Muscle layer of colon (tissue), 2 donors: ENCODE data around the gene MARK3.

Experiments
- H3K27ac ChIP-seq: one replicate; pipeline ENCODE4 v1.7.0; 2013; ENCODE audit warnings: low read depth, mild to moderate bottlenecking, low read length, moderate library complexity
- H3K27me3 ChIP-seq, 2 donors: one replicate each; pipeline ENCODE4 v1.7.0; 2013; ENCODE audit warnings: low read length in 2 of 2, mild to moderate bottlenecking in 2 of 2; ENCODE audit not compliant: insufficient read depth in 2 of 2, control insufficient read depth in 1 of 2
- H3K36me3 ChIP-seq: one replicate; pipeline ENCODE4 v1.7.0; 2013; ENCODE audit warnings: mild to moderate bottlenecking, low read length; ENCODE audit not compliant: insufficient read depth
- H3K4me1 ChIP-seq: one replicate; pipeline ENCODE4 v1.7.0; 2013; ENCODE audit warnings: mild to moderate bottlenecking, low read length; ENCODE audit not compliant: insufficient read depth
- H3K4me3 ChIP-seq, 2 donors: one replicate each; pipeline ENCODE4 v1.7.0; 2013; ENCODE audit warnings: low read length in 2 of 2, low read depth in 1 of 2, mild to moderate bottlenecking in 1 of 2, moderate library complexity in 1 of 2
- H3K9ac ChIP-seq: one replicate; pipeline ENCODE4 v1.7.0; 2013; ENCODE audit warnings: low read length
- H3K9me3 ChIP-seq: one replicate; pipeline ENCODE4 v1.7.0; 2013; ENCODE audit warnings: mild to moderate bottlenecking, low read length
- donor health status: abdominal sarcoma.
- donor health status: Adenocarcinoma of cecum.

Gene MARK3

GRCh38 chr14:103400537-103400936 is 15.3 kb downstream of the MARK3 start:
- Histone ChIP-seq H3K4me3 (no peak overlapping the region), H3K9me3 (no peaks in the 10 kb centered on the region), H3K9ac (no peak overlapping the region), H3K36me3 (no peaks in the 10 kb centered on the region), H3K27ac (no peak overlapping the region), H3K4me1 (peaks cover 54% of the 10 kb centered on the region), H3K27me3 (no peaks in the 10 kb centered on the region)

- Histone ChIP-seq H3K36me3 (no peaks in the 10 kb centered on the region), H3K4me1 (peaks cover 48% of the 10 kb centered on the region), H3K4me3 (no peak overlapping the region), H3K9me3 (no peaks in the 10 kb centered on the region), H3K27ac (no peak overlapping the region), H3K9ac (no peak overlapping the region), H3K27me3 (no peaks in the 10 kb centered on the region)
These were observed 16.3 kb downstream of the MARK3 start for GRCh38 chr14:103401223-103402214.

- Histone ChIP-seq H3K36me3 (peaks cover 5% of the 10 kb centered on the region), H3K9ac (no peak overlapping the region), H3K9me3 (no peaks in the 10 kb centered on the region), H3K27me3 (no peaks in the 10 kb centered on the region), H3K27ac (no peak overlapping the region), H3K4me3 (no peak overlapping the region), H3K4me1 (peaks cover 48% of the 10 kb centered on the region)
These were observed 17.5 kb downstream of the MARK3 start for GRCh38 chr14:103402695-103403094.

- peaks cover 40% of the 10 kb centered on the region for H3K4me1 ChIP-seq
- no peak overlapping the region for H3K27ac ChIP-seq
- H3K27me3 ChIP-seq, result no peaks in the 10 kb centered on the region
- H3K4me3 ChIP-seq, result no peak overlapping the region
- H3K9me3 ChIP-seq, result no peaks in the 10 kb centered on the region
- no peak overlapping the region for H3K9ac ChIP-seq
- peaks cover 10% of the 10 kb centered on the region for H3K36me3 ChIP-seq
These were observed 19.1 kb downstream of the MARK3 start for GRCh38 chr14:103404032-103404918.

- Histone ChIP-seq H3K27me3 (no peaks in the 10 kb centered on the region), H3K27ac (no peak overlapping the region), H3K9me3 (no peaks in the 10 kb centered on the region), H3K4me3 (no peak overlapping the region), H3K36me3 (peaks cover 10% of the 10 kb centered on the region), H3K4me1 (peaks cover 40% of the 10 kb centered on the region), H3K9ac (no peak overlapping the region)
These were observed 19.7 kb downstream of the MARK3 start for GRCh38 chr14:103404920-103405319.

- Histone ChIP-seq H3K36me3 (peaks cover 10% of the 10 kb centered on the region), H3K4me1 (peaks cover 17% of the 10 kb centered on the region), H3K4me3 (no peak overlapping the region), H3K27me3 (no peaks in the 10 kb centered on the region), H3K9ac (no peak overlapping the region), H3K27ac (no peak overlapping the region), H3K9me3 (no peaks in the 10 kb centered on the region)
These were observed 23.4 kb downstream of the MARK3 start for GRCh38 chr14:103408491-103409155.

GRCh38 chr14:103416916-103417315 is 31.7 kb downstream of the MARK3 start:
- Histone ChIP-seq H3K4me3 (no peak overlapping the region), H3K9me3 (no peaks in the 10 kb centered on the region), H3K27me3 (no peaks in the 10 kb centered on the region), H3K27ac (no peak overlapping the region), H3K9ac (no peak overlapping the region), H3K36me3 (peaks cover 4% of the 10 kb centered on the region), H3K4me1 (no peaks in the 10 kb centered on the region)

- Histone ChIP-seq H3K27me3 (no peaks in the 10 kb centered on the region), H3K9ac (no peak overlapping the region), H3K27ac (no peak overlapping the region), H3K4me3 (no peak overlapping the region), H3K4me1 (peaks cover 8% of the 10 kb centered on the region), H3K9me3 (no peaks in the 10 kb centered on the region), H3K36me3 (peaks cover 4% of the 10 kb centered on the region)
These were observed 33.2 kb downstream of the MARK3 start for GRCh38 chr14:103418481-103418818.

GRCh38 chr14:103421556-103421955 is 36.3 kb downstream of the MARK3 start:
- no peak overlapping the region for H3K9ac ChIP-seq
- no peak overlapping the region for H3K4me3 ChIP-seq
- H3K36me3 ChIP-seq, result no peaks in the 10 kb centered on the region
- H3K9me3 ChIP-seq, result no peaks in the 10 kb centered on the region
- no peaks in the 10 kb centered on the region for H3K27me3 ChIP-seq
- H3K27ac ChIP-seq, result no peak overlapping the region
- peaks cover 9% of the 10 kb centered on the region for H3K4me1 ChIP-seq

GRCh38 chr14:103423050-103423461 is 37.8 kb downstream of the MARK3 start:
- H3K27ac ChIP-seq, result no peak overlapping the region
- no peak overlapping the region for H3K4me3 ChIP-seq
- no peaks in the 10 kb centered on the region for H3K27me3 ChIP-seq
- no peaks in the 10 kb centered on the region for H3K36me3 ChIP-seq
- H3K9ac ChIP-seq, result no peak overlapping the region
- no peaks in the 10 kb centered on the region for H3K9me3 ChIP-seq
- peaks cover 15% of the 10 kb centered on the region for H3K4me1 ChIP-seq
